Peyer's patch (tissue), 4 donors: ENCODE data around the gene STARD9. TPM values are rescaled to one million over a fixed set of nuclear protein-coding genes. Genes with fewer than 3 reads are reported as not detected.

Source experiments
- DNase-seq, 3 donors: peaks; one replicate each; pipeline ENCODE4 v3.0.0-alpha.2; 2017 to 2019
- H3K27ac ChIP-seq, 4 donors: fragments of 200-600 bp; sonication (generic); one replicate each; pipeline ENCODE4 v1.5.1; 2016 to 2019
- H3K27me3 ChIP-seq, 2 donors: fragments of 200-600 bp; sonication (generic); one replicate each; pipeline ENCODE4 v1.5.1; 2019
- H3K36me3 ChIP-seq, 3 donors: fragments of 200-600 bp; sonication (generic); one replicate each; pipeline ENCODE4 v1.5.1; 2016 to 2019
- H3K4me1 ChIP-seq, 4 donors: fragments of 200-600 bp; sonication (generic); one replicate each; pipeline ENCODE4 v1.5.1; 2016 to 2019
- H3K4me3 ChIP-seq, 4 donors: fragments of 200-600 bp; sonication (generic); 1 replicate in 3 of 4; 2 replicates in 1 of 4; pipeline ENCODE4 v1.5.1; 2016 to 2019; ENCODE audit warnings: mild to moderate bottlenecking in 1 of 4
- H3K9me3 ChIP-seq, 4 donors: fragments of 200-600 bp; sonication (generic); one replicate each; pipeline ENCODE4 v1.5.1; 2016 to 2019; ENCODE audit warnings: mild to moderate bottlenecking in 1 of 4
- CTCF ChIP-seq, 6 experiments: fragments of 450-650 bp in 4 of 6; fragments of 200-600 bp in 2 of 6; sonication (generic) in 1 of 6; IDR thresholded peaks; one replicate each; pipeline ENCODE4 v1.5.1; 2017 to 2019; ENCODE audit warnings: antibody characterized with exemption in 6 of 6, mild to moderate bottlenecking in 3 of 6, moderate library complexity in 1 of 6
- POLR2A ChIP-seq, 2 donors: fragments of 450-650 bp; IDR thresholded peaks; one replicate each; pipeline ENCODE4 v1.5.1; 2017; ENCODE audit warnings: antibody characterized with exemption in 2 of 2, mild to moderate bottlenecking in 2 of 2, moderate library complexity in 2 of 2
- total RNA-seq, 4 donors: library from RNA; depleted of rRNA; stranded (reverse); fragments of >200 nt; gene quantifications; one replicate each; pipeline ENCODE4 v1.1.0, GENCODE V29; 2016

STARD9 gene
- total RNA-seq, 4 donors from 2014 or later, result 4.2 to 153 (median 20.4) TPM

- no peak for DNase-seq
- H3K27ac ChIP-seq, result no peak overlapping the region
- TF ChIP-seq CTCF (IDR thresholded peaks at IDR 0.05), result no peak
- TF ChIP-seq POLR2A (IDR thresholded peaks at IDR 0.05), result no peak
- no peak overlapping the region for H3K4me3 ChIP-seq
- H3K9me3 ChIP-seq, result no peaks in the 10 kb centered on the region
- H3K4me1 ChIP-seq, result no peaks in the 10 kb centered on the region
- H3K27me3 ChIP-seq, result no peaks in the 10 kb centered on the region
- no peaks in the 10 kb centered on the region for H3K36me3 ChIP-seq
Measured at GRCh38 chr15:42711746-42712145, 136.3 kb downstream of the STARD9 start.

- no peaks in the 10 kb centered on the region for H3K4me1 ChIP-seq
- no peaks in the 10 kb centered on the region for H3K9me3 ChIP-seq
- no peak overlapping the region for H3K27ac ChIP-seq
- no peaks in the 10 kb centered on the region for H3K27me3 ChIP-seq
- no peaks in the 10 kb centered on the region for H3K36me3 ChIP-seq
- no peak for DNase-seq
- no peak for TF ChIP-seq CTCF (IDR thresholded peaks at IDR 0.05)
- H3K4me3 ChIP-seq, result no peak overlapping the region
Measured at GRCh38 chr15:42712584-42712983, 137.2 kb downstream of the STARD9 start.

- no peak overlapping the region for H3K4me3 ChIP-seq
- TF ChIP-seq POLR2A (IDR thresholded peaks at IDR 0.05) (no peak), CTCF (IDR thresholded peaks at IDR 0.05) (no peak)
- no peaks in the 10 kb centered on the region for H3K9me3 ChIP-seq
- H3K36me3 ChIP-seq, result peaks cover 0 to 25% (median 0%) of the 10 kb centered on the region in 3 donors
- H3K27me3 ChIP-seq, result no peaks in the 10 kb centered on the region
- no peaks in the 10 kb centered on the region for H3K4me1 ChIP-seq
- H3K27ac ChIP-seq, result no peak overlapping the region
- peak in 1 of 3 donors; percentile 15 for DNase-seq
Measured at GRCh38 chr15:42716125-42716524, 140.7 kb downstream of the STARD9 start.

- no peak for DNase-seq
- TF ChIP-seq CTCF (IDR thresholded peaks at IDR 0.05) (no peak), POLR2A (IDR thresholded peaks at IDR 0.05) (no peak)
- H3K4me1 ChIP-seq, result no peaks in the 10 kb centered on the region
- no peaks in the 10 kb centered on the region for H3K9me3 ChIP-seq
- no peaks in the 10 kb centered on the region for H3K27me3 ChIP-seq
- H3K36me3 ChIP-seq, result peaks cover 0 to 27% (median 0%) of the 10 kb centered on the region in 3 donors
- no peak overlapping the region for H3K27ac ChIP-seq
- no peak overlapping the region for H3K4me3 ChIP-seq
Measured at GRCh38 chr15:42716626-42717025, 141.2 kb downstream of the STARD9 start.

GRCh38 chr15:42719043-42719442, 143.6 kb downstream of the STARD9 start:
- no peaks in the 10 kb centered on the region for H3K27me3 ChIP-seq
- H3K9me3 ChIP-seq, result no peaks in the 10 kb centered on the region
- DNase-seq, result no peak
- peaks cover 0 to 50% (median 0%) of the 10 kb centered on the region in 3 donors for H3K36me3 ChIP-seq
- no peaks in the 10 kb centered on the region for H3K4me1 ChIP-seq
- no peak overlapping the region for H3K27ac ChIP-seq
- TF ChIP-seq POLR2A (IDR thresholded peaks at IDR 0.05) (no peak), CTCF (IDR thresholded peaks at IDR 0.05) (no peak)
- no peak overlapping the region for H3K4me3 ChIP-seq

GRCh38 chr15:42720071-42720470, 144.7 kb downstream of the STARD9 start:
- no peak overlapping the region for H3K27ac ChIP-seq
- H3K4me1 ChIP-seq, result no peaks in the 10 kb centered on the region
- no peaks in the 10 kb centered on the region for H3K27me3 ChIP-seq
- TF ChIP-seq POLR2A (IDR thresholded peaks at IDR 0.05) (no peak), CTCF (IDR thresholded peaks at IDR 0.05) (no peak)
- no peaks in the 10 kb centered on the region for H3K9me3 ChIP-seq
- DNase-seq, result no peak
- peaks cover 0 to 60% (median 0%) of the 10 kb centered on the region in 3 donors for H3K36me3 ChIP-seq
- no peak overlapping the region for H3K4me3 ChIP-seq
